ENCODE results near the gene CPLX4. TPM values are rescaled to one million over a fixed set of nuclear protein-coding genes. Genes with fewer than 3 reads are reported as not detected.
"Not testable (repeated sequence)": the region's sequence is repeated elsewhere in the genome, so short reads cannot be mapped to it uniquely, and the experiment has no call there.

Gene CPLX4
- total RNA-seq, 1 donor from 2014 or later: not detected

GRCh38 chr18:59271606-59272220 is 46.7 kb downstream of the CPLX4 start:
- no peak for DNase-seq (ENCODE audit: low spot score)

- DNase-seq (ENCODE audit: low spot score): no peak
Observed at GRCh38 chr18:59270689-59271257, 47.7 kb downstream of the CPLX4 start.

- no peak for DNase-seq (ENCODE audit: low spot score)
Observed at GRCh38 chr18:59269563-59270119, 48.8 kb downstream of the CPLX4 start.

GRCh38 chr18:59268721-59269562 is 49.5 kb downstream of the CPLX4 start:
- DNase-seq (ENCODE audit: low spot score): no peak

GRCh38 chr18:59268127-59268720 is 50.2 kb downstream of the CPLX4 start:
- no peak for DNase-seq (ENCODE audit: low spot score)

GRCh38 chr18:59267503-59268126 is 50.8 kb downstream of the CPLX4 start:
- DNase-seq (ENCODE audit: low spot score): no peak

GRCh38 chr18:59266886-59267502 is 51.5 kb downstream of the CPLX4 start:
- no peak for DNase-seq (ENCODE audit: low spot score)

GRCh38 chr18:59266459-59266858 is 52.0 kb downstream of the CPLX4 start:
- DNase-seq (ENCODE audit: low spot score): no peak

- DNase-seq (ENCODE audit: low spot score): no peak
Observed at GRCh38 chr18:59265974-59266369, 52.5 kb downstream of the CPLX4 start.

- DNase-seq (ENCODE audit: low spot score): no peak
Observed at GRCh38 chr18:59265246-59265973, 53.0 kb downstream of the CPLX4 start.

GRCh38 chr18:59264651-59265245 is 53.7 kb downstream of the CPLX4 start:
- no peak for DNase-seq (ENCODE audit: low spot score)

- DNase-seq (ENCODE audit: low spot score): no peak
Observed at GRCh38 chr18:59264121-59264571, 54.3 kb downstream of the CPLX4 start.

- DNase-seq (ENCODE audit: low spot score): no peak
Observed at GRCh38 chr18:59263661-59264060, 54.8 kb downstream of the CPLX4 start.

GRCh38 chr18:59262243-59262642 is 56.2 kb downstream of the CPLX4 start:
- not testable (repeated sequence) for DNase-seq (ENCODE audit: low spot score)

- not testable (repeated sequence) for DNase-seq (ENCODE audit: low spot score)
Observed at GRCh38 chr18:59261842-59262241, 56.6 kb downstream of the CPLX4 start.

GRCh38 chr18:59255491-59255890 is 63.0 kb downstream of the CPLX4 start:
- DNase-seq (ENCODE audit: low spot score): not testable (repeated sequence)

GRCh38 chr18:59249199-59249774 is 69.2 kb downstream of the CPLX4 start:
- no peak for DNase-seq (ENCODE audit: low spot score)

GRCh38 chr18:59246796-59247195 is 71.7 kb downstream of the CPLX4 start:
- no peak for DNase-seq (ENCODE audit: low spot score)

All from mesenteric fat pad (tissue), 1 donor.